SK-N-SH (cell line): ENCODE data around the gene TCHP. TPM values are rescaled to one million over a fixed set of nuclear protein-coding genes. Genes with fewer than 3 reads are reported as not detected.

Experiments used
- CTCF ChIA-PET: fragments of 300-600, 350-600 bp; formaldehyde crosslinking; extraction: SDS; loops from one replicate; lab custom pipeline; 2021; lab: Yijun Ruan, JAX
- POLR2A ChIA-PET: fragments of 350-600 bp; sonication (Branson Sonifier 250); formaldehyde crosslinking; extraction: SDS; loops from one replicate; lab custom pipeline; 2020; ENCODE audit warnings: antibody characterized with exemption, inconsistent platforms; lab: Yijun Ruan, JAX
- DNase-seq: peaks from one replicate; pipeline ENCODE4 v3.0.0; 2012
- H2AFZ ChIP-seq: fragments of 200-600 bp; sonication (generic); 2 replicates; pipeline ENCODE4 v1.8.1; 2016; ENCODE audit warnings: antibody characterized with exemption, mild to moderate bottlenecking, low read depth
- H3F3A ChIP-seq: fragments of 200-600 bp; sonication (generic); replicated peaks from 2 replicates; pipeline ENCODE3; 2016; ENCODE audit warnings: antibody characterized with exemption, mild to moderate bottlenecking; ENCODE audit not compliant: insufficient read depth
- H3K27ac ChIP-seq, 2 experiments: fragments of 200-500 bp in 1 of 2; fragments of 200-600 bp in 1 of 2; sonication (Bioruptor generic) in 1 of 2; sonication (generic), shearing (Covaris generic) in 1 of 2; 2 replicates each; pipeline versions ENCODE4 v1.5.1 to v1.6.1; 2014 to 2016; ENCODE audit warnings: low read depth in 2 of 2, inconsistent platforms in 1 of 2, low read length in 1 of 2, mild to moderate bottlenecking in 1 of 2, mixed read lengths in 1 of 2
- H3K27me3 ChIP-seq: fragments of 200-600 bp; sonication (generic), shearing (Covaris generic); 2 replicates; pipeline ENCODE4 v1.6.1; 2016; ENCODE audit warnings: mixed run types; ENCODE audit not compliant: insufficient read depth
- H3K36me3 ChIP-seq, 2 experiments: fragments of 200-500 bp in 1 of 2; fragments of 200-600 bp in 1 of 2; sonication (Bioruptor generic) in 1 of 2; sonication (generic) in 1 of 2; replicated peaks in 1 of 2; 2 replicates each; pipeline versions ENCODE3 to v1.5.1; 2014 to 2016; ENCODE audit warnings: low read length in 1 of 2, mild to moderate bottlenecking in 1 of 2; ENCODE audit not compliant: insufficient read depth in 2 of 2, control insufficient read depth in 1 of 2
- H3K4me1 ChIP-seq, 2 experiments: fragments of 200-500 bp in 1 of 2; fragments of 200-600 bp in 1 of 2; sonication (Bioruptor generic) in 1 of 2; sonication (generic), shearing (Covaris generic) in 1 of 2; 2 replicates each; pipeline versions ENCODE4 v1.5.1 to v1.6.1; 2014 to 2016; ENCODE audit warnings: low read depth in 1 of 2, low read length in 1 of 2, mixed run types in 1 of 2; ENCODE audit not compliant: insufficient read depth in 2 of 2, control insufficient read depth in 1 of 2
- H3K4me2 ChIP-seq: fragments of 200-600 bp; sonication (generic), shearing (Covaris generic); 2 replicates; pipeline ENCODE4 v1.6.1; 2017; ENCODE audit warnings: mixed run types
- H3K4me3 ChIP-seq, 2 experiments: fragments of 200-500 bp in 1 of 2; fragments of 200-600 bp in 1 of 2; sonication (Bioruptor generic) in 1 of 2; sonication (generic), shearing (Covaris generic) in 1 of 2; 2 replicates each; pipeline versions ENCODE4 v1.5.1 to v1.8.1; 2014 to 2016; ENCODE audit warnings: low read depth in 2 of 2, inconsistent platforms in 1 of 2, low read length in 1 of 2, mild to moderate bottlenecking in 1 of 2, mixed read lengths in 1 of 2, moderate library complexity in 1 of 2
- H3K79me2 ChIP-seq: fragments of 200-600 bp; sonication (generic); 2 replicates; pipeline ENCODE4 v1.8.1; 2017; ENCODE audit warnings: mild to moderate bottlenecking; ENCODE audit not compliant: insufficient read depth
- H3K9ac ChIP-seq: fragments of 200-600 bp; sonication (generic); 2 replicates; pipeline ENCODE4 v1.6.1; 2017; ENCODE audit warnings: mixed run types
- H3K9me2 ChIP-seq: fragments of 200-600 bp; sonication (generic); 2 replicates; pipeline ENCODE4 v1.6.1; 2017; ENCODE audit warnings: mixed run types
- H3K9me3 ChIP-seq: fragments of 200-600 bp; sonication (generic); 2 replicates; pipeline ENCODE4 v1.6.1; 2017; ENCODE audit warnings: mixed run types, mild to moderate bottlenecking, moderate library complexity
- H4K20me1 ChIP-seq: fragments of 200-600 bp; sonication (generic); 2 replicates; pipeline ENCODE4 v1.6.1; 2017; ENCODE audit warnings: mild to moderate bottlenecking, mixed run types; ENCODE audit not compliant: insufficient read depth
- ELF1 ChIP-seq: IDR thresholded peaks from 2 replicates; pipeline ENCODE4 v1.4.0; 2012
- EP300 ChIP-seq, 2 experiments: IDR thresholded peaks; 2 replicates each; pipeline versions ENCODE4 v1.4.0 to v1.6.1; 2012; ENCODE audit warnings: borderline replicate concordance in 1 of 2, low read depth in 1 of 2, low read length in 1 of 2
- FOXJ3 ChIP-seq: sonication (generic); formaldehyde crosslinking; IDR thresholded peaks from 2 replicates; pipeline ENCODE4 v1.5.1; 2020; ENCODE audit warnings: mild to moderate bottlenecking, missing genetic modification reagents
- GABPA ChIP-seq: IDR thresholded peaks from 2 replicates; pipeline ENCODE4 v1.4.0; 2012; ENCODE audit warnings: low read depth, mild to moderate bottlenecking
- NFIC ChIP-seq: IDR thresholded peaks from 2 replicates; pipeline ENCODE4 v1.4.0; 2012; ENCODE audit warnings: borderline replicate concordance
- NRF1 ChIP-seq: IDR thresholded peaks from 2 replicates; pipeline ENCODE4 v1.6.1; 2012; ENCODE audit warnings: low read depth, mild to moderate bottlenecking, low read length
- RAD21 ChIP-seq: IDR thresholded peaks from 2 replicates; pipeline ENCODE4 v1.6.1; 2012; ENCODE audit warnings: mild to moderate bottlenecking, low read length
- RFX5 ChIP-seq: IDR thresholded peaks from 2 replicates; pipeline ENCODE4 v1.6.1; 2012; ENCODE audit warnings: mild to moderate bottlenecking, improper control_type of control experiment, low read length
- RXRA ChIP-seq: IDR thresholded peaks from 2 replicates; pipeline ENCODE4 v1.4.0; 2012; ENCODE audit warnings: low read depth, mild to moderate bottlenecking, borderline replicate concordance
- WGBS: methylation state at CpG from one replicate; pipeline ENCODE4 v1.1.6; 2017; ENCODE audit warnings: low lambda C conversion rate; 5-methylcytosine and 5-hydroxymethylcytosine counted together
- polyA plus RNA-seq, 3 experiments: library from polyadenylated mRNA; depleted of rRNA; stranded (reverse); fragments of >200 nt; gene quantifications; 2 replicates each; pipeline ENCODE4 v1.2.3, GENCODE V29; 2012
- TF ChIP-seq, protein P1 (sequence below): IDR thresholded peaks from 2 replicates; pipeline ENCODE4 v1.6.1; 2012; ENCODE audit warnings: mild to moderate bottlenecking, low read depth, low read length, moderate library complexity

TCHP gene
- polyA plus RNA-seq, 1 of the 3 experiments (the other 2 are of a cell fraction) = 37.3 TPM

GRCh38 chr12:109880043-109880931 lies 19.8 kb upstream of the TCHP start, which contains the start of gene GLTP (continued):
- TF ChIP-seq FOXJ3 (no peak), NFIC (no peak), RFX5 (peak; percentile 48; the same call in 1 of the 2 replicates), RXRA (no peak), EP300 (IDR thresholded peaks at IDR 0.05; ENCODE audit: borderline replicate concordance in 1 of 2, low read depth in 1 of 2, low read length in 1 of 2) (no peak), GABPA (peak; percentile 50; the same call in 1 of the 2 replicates), NRF1 (peak; percentile 36; the same call in 1 of the 2 replicates), RAD21 (peak; percentile 68)
- TF ChIP-seq, protein P1, sequence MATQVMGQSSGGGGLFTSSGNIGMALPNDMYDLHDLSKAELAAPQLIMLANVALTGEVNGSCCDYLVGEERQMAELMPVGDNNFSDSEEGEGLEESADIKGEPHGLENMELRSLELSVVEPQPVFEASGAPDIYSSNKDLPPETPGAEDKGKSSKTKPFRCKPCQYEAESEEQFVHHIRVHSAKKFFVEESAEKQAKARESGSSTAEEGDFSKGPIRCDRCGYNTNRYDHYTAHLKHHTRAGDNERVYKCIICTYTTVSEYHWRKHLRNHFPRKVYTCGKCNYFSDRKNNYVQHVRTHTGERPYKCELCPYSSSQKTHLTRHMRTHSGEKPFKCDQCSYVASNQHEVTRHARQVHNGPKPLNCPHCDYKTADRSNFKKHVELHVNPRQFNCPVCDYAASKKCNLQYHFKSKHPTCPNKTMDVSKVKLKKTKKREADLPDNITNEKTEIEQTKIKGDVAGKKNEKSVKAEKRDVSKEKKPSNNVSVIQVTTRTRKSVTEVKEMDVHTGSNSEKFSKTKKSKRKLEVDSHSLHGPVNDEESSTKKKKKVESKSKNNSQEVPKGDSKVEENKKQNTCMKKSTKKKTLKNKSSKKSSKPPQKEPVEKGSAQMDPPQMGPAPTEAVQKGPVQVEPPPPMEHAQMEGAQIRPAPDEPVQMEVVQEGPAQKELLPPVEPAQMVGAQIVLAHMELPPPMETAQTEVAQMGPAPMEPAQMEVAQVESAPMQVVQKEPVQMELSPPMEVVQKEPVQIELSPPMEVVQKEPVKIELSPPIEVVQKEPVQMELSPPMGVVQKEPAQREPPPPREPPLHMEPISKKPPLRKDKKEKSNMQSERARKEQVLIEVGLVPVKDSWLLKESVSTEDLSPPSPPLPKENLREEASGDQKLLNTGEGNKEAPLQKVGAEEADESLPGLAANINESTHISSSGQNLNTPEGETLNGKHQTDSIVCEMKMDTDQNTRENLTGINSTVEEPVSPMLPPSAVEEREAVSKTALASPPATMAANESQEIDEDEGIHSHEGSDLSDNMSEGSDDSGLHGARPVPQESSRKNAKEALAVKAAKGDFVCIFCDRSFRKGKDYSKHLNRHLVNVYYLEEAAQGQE = no peak

DNA sequence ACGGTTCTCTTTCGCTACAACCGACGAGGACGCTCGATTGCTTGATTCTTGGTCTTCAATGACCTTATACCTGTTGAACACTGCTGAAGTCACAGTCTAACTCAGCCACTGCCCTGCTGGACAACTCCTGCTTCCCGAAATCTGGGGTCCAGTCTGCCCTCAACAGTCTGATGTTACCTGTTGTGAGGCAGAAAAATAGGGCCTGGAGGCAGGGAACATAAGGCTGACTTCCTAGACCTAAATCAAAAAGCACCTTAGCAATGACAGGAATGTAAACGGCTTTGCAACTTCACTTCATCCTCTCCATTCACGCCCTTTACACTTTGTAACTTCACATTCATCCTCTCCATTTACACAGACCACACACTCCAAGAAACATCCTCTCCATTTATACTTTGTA lies 19.1 kb upstream of the TCHP start:
- peaks cover 0 to 17% of the 10 kb centered on the region in 2 experiments; a peak in 1 of 4 replicates for H3K4me1 ChIP-seq
- DNase-seq = no peak
- peak overlapping the region; percentile 79 to 82 for H3K4me3 ChIP-seq
- no peaks in the 10 kb centered on the region for H3K36me3 ChIP-seq
- peaks cover 39% of the 10 kb centered on the region for H3K79me2 ChIP-seq
- no peaks in the 10 kb centered on the region for H3K9me2 ChIP-seq
- H3K9me3 ChIP-seq = no peaks in the 10 kb centered on the region
- H2AFZ ChIP-seq = peak overlapping the region; percentile 85
- peak overlapping the region; percentile 89 for H3K4me2 ChIP-seq
- no peaks in the 10 kb centered on the region for H3F3A ChIP-seq
- POLR2A ChIA-PET = no interaction called here
- no peak for TF ChIP-seq ELF1
- TF ChIP-seq, protein P1 = peak; percentile 63; the same call in 1 of the 2 replicates
- peak overlapping the region; percentile 48; the same call in 1 of the 2 replicates for H3K9ac ChIP-seq
- 10% methylated on average over 9 of the region's 9 CpGs for WGBS
- H4K20me1 ChIP-seq = no peaks in the 10 kb centered on the region; the same call in 1 of the 2 replicates
- H3K27me3 ChIP-seq = no peaks in the 10 kb centered on the region
- no peak overlapping the region; a peak in 1 of 4 replicates for H3K27ac ChIP-seq
- CTCF ChIA-PET = interaction anchor here (0.6 to 3.2 kb wide), 9 partner anchors 19 to 1126 kb away, joined by 3 to 17 read pairs (median 4); partner anchors contain the start of genes MMAB, MVK and TCHP
